Hematopoietic multipotent progenitor cell (in vitro differentiated cells): Measurements from ENCODE around the gene CMKLR1. TPM values are rescaled to one million over a fixed set of nuclear protein-coding genes. Genes with fewer than 3 reads are reported as not detected.

Experiments
- DNase-seq, 3 donors: peaks; one replicate each; pipeline ENCODE4 v3.0.0-alpha.2; 2011 to 2015; ENCODE audit warnings: low read depth in 2 of 3, low spot score in 2 of 3
- total RNA-seq: library from RNA; depleted of rRNA; stranded (reverse); fragments of >200 nt; gene quantifications from one replicate; pipeline ENCODE4 v1.2.3, GENCODE V29; 2012

CMKLR1 gene
- total RNA-seq, 1 donor: 0.27 TPM

DNA sequence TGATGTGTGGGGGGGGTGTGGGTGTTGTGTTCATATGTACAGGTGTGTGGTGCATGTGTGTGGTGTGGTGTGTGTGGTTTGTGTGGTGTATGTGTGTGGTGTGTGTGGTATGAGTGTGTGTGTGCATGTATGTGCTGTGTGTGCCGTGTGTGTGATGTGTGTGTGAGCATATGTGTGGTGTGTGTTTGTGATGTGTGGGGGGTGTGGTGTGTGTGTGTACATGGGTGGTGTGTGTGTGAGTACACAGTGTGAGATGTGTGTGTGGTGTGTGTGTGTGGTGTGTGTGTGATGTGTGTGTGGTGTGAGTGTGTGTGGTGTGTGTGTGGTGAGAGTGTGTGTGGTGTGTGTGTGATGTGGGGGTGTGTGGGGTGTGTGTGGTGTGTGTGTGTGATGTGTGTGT lies 24.5 kb upstream of the CMKLR1 start:
- no peak for DNase-seq

GRCh38 chr12:108363165-108363564 lies 24.1 kb upstream of the CMKLR1 start:
- no peak for DNase-seq

DNA sequence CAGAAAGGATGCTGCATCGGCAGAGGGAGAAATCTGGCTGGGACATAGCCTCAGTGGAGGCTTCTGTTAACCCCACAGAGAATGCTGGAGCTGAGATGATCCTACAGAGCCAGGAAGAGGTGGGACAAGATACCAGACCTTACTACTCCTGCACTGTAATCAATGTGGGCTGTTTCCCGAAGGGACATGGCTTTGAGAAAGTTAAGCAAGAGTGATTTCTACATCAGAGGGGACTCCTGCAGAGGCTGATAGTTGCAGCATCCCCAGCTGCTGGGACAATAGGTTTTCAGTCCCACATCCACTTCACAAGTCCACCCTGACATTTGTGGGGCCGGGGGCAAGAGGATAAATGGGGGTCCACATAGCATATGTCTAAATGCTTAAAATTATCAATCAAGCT lies 22.5 kb upstream of the CMKLR1 start:
- DNase-seq: no peak

GRCh38 chr12:108360487-108360886 lies 21.4 kb upstream of the CMKLR1 start:
- DNase-seq: no peak

DNA sequence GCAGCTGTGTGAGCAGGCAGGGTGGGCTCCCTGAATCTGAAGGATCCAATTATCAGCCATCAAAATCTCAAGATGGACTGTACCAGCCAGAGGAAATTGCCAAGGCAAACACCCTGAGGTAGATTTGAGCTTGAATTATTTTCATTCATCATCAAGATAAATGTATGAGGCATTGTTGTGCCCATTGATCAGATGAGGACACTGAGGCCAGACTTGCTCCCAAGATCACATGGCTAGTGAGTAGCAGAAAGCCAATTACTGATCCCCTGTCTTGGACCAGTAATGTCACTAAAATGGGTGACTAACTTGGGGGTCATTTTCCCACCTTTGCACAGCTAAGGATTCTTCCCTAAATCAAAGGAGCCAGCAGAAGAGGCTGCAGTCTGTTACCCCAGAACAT lies 20.9 kb upstream of the CMKLR1 start:
- no peak for DNase-seq

- no peak for DNase-seq
Measured at GRCh38 chr12:108358580-108358965, 19.5 kb upstream of the CMKLR1 start.

DNA sequence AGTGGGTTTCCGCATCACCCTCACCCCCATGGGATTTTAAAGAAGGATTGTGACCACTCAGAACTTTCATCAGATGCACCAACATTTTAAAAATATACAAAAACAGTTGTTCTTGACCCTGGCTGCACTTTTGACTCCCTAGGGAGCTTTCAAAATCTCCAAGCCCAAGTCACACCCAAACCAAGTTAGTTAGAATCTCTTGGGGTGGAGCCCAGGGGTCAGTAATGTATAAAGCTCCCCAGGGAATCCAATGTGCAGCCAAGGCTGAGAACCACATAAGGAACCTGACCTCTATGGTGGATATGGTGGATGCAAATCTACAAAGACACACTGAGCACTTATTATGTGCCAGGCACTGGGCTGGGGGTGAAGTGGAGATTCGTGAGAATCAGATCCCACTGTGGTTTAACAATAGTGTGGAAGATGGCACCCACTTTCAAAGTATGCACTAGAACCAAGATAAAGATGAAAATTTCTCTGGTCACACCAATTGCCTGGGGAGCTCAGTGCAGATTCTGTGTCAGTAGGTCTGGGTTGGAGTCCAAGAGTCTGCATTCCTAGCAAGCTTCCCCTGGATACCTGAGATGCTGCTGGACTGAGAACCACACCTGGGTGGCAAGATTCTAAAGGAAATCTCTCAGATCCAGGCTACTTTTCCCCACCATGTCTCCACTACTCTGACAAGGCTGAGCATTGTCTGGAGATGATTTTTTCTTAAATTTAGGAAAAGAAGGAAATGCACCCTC lies 18.9 kb upstream of the CMKLR1 start:
- no peak for DNase-seq

- no peak for DNase-seq
Measured at GRCh38 chr12:108356835-108357806, 18.0 kb upstream of the CMKLR1 start.

GRCh38 chr12:108355069-108355468 lies 16.0 kb upstream of the CMKLR1 start:
- DNase-seq: no peak

GRCh38 chr12:108352591-108352990 lies 13.5 kb upstream of the CMKLR1 start:
- no peak for DNase-seq

DNA sequence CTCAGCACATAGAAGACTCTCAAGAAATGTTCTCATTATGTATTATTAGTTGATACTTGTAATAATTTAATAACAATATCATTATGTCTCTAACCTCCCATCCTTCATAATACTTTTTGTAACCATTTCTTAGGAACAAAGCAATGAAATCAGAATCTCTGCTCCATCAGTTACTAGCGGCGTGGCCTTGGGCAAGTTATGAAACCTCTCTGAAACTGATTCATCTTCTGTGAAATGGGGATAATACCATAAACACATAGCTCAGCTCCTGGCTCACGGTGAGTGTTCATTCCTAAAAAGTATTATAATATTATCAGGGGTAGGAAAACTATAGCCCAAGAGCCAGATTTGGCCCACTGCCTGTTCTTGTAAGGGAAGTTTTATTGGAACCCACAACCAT lies 11.4 kb upstream of the CMKLR1 start:
- DNase-seq: no peak

DNA sequence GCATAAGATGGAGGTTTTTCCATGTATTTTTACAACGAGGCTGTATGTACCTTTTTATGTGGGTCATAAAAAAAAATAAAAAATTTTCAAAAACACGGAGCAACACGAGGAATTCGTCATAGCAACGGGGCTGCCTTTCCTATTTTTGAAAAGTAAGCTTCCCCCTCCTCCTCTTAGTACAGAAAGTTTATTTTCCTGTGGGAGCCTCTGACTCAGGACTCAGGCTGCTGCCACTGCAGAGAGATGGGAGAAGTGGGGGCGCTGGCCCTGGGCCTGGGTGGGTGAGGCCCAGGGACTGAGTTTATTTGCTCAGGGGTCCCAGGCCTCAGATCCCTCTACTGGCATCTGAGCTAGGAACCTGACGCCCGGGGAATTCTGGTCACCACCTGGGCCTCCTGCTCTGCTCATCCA lies 10.2 kb upstream of the CMKLR1 start:
- DNase-seq: no peak

- no peak for DNase-seq
Measured at GRCh38 chr12:108348842-108349241, 9.7 kb upstream of the CMKLR1 start.

DNA sequence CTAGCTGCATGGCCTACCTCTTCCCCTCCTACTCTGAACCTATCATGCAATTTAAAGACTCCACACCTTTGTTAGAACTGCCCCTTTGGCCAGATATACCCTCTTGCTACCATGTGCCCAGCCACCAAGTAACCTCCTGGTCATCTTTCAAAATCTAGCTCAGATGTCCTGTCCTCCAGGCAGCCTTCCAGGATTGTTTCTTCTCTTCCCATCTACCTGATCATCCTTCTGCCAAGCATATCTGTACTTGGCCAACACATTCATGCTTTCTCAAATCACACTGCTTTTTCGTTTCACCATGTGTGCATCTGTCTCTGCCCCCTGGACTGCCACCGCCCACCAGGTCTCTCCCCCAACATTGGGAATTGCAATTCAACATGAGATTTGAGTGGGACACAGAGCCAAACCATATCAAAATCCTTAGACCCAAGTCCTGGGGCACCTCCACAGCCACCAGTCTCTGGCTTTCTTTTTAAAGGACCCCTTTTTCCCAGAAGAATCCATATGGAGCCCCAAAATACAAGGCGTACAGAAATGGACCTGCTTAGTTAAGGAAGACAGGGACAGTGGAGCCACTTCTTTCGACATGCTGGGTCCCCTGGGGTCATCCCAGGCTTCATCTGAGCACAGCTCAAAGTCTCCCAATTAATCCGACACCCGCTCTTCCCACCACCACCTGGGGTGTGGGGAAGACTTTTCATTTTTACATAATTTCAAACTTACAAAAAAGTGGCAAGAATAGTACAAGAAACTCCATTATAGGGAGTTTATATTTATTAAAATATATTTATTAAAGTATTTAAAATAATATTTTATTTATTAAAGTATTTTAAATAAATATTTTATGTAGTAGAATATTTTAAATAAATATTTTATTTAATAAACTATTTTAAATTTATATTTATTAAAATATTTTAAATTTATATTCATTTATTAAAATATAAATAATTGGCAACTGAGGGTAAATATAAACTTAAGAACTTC lies 7.9 kb upstream of the CMKLR1 start:
- DNase-seq: no peak

GRCh38 chr12:108345716-108346633 lies 6.9 kb upstream of the CMKLR1 start:
- no peak for DNase-seq

GRCh38 chr12:108342985-108343384 lies 3.9 kb upstream of the CMKLR1 start:
- DNase-seq: no peak

DNA sequence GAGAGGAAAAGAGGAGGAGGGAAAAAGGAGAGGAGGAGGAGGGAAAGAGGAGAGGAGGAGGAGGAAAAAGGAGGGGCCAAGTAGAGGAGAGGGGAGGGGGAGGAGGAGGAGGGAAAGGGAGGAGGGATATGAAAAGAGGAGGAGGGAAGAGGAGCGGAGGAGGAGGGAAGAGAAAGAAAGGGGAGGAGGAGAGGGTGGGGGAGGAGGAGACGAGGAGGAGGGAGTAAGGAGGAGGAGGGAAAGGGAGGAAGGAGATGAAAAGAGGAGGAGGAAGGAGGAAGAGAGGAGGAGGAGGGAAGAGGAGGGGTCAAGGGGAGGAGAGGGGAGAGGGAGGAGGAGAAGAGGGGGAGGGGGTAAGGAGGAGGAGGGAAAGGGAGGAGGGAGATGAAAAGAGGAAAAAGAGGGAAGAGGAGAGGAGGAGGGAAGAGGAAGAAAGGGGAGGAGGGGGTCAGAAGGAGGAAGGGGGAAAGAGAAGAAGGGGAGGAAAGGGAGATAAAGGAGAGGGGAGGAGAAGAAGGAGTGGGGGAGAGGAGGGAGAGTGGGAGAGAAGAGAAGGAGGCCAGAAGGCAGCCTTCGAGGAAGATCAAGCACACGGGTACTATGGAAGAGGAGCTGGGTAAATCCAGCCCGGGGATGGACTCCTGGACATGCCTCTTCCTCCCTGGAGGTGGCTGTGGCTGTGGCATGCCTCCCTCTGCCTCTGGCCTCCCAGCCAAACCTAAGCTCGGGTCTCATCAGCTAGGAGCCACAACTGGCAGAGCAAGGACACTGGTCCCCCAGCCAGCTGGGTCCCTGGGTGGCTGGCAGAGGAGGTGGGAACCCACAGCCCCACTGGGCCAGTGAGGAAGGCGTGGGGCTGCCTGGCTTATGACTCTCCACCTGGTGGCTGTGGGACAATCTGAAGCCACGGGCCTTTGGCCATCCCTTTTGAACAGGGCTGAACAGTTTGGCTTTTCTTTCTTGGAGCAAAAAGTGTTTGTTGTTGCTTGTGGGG lies 3.0 kb upstream of the CMKLR1 start:
- no peak for DNase-seq

DNA sequence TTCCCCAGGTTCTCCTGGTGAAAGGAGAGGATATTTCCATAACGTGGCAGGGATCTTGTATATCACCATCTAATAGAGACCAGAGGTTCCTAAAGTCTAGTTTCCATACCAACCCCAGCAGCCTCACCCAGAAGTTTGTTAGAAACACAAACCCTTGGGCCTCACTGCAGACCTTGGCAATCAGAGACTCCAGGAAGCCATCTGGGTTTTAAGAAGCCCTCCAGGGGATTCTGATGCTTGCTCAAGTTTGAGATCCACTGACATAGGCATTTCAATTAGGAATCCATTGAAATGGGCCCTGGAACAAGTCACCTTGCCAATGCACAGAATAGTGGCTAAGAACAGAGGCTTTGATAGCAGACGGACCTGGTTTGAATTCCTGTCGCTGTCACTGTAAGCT lies 2.2 kb upstream of the CMKLR1 start:
- peak in 1 of 3 donors; percentile 13 for DNase-seq
